ENCODE measurements around the gene NSUN4. TPM values are rescaled to one million over a fixed set of nuclear protein-coding genes. Genes with fewer than 3 reads are reported as not detected.

Gene NSUN4
- total RNA-seq, 1 donor from 2014 or later: 30.3 TPM

- Mint-ChIP-seq H3K9me3 (ENCODE audit: low read depth) (no peaks in the 10 kb centered on the region), H3K27ac (peak overlapping the region; percentile 76), H3K4me3 (ENCODE audit: low read depth) (no peak overlapping the region)
These were observed 29.6 kb downstream of the NSUN4 start for GRCh38 chr1:46370214-46370633.

GRCh38 chr1:46372431-46372830 is 31.8 kb downstream of the NSUN4 start:
- no peak for DNase-seq (ENCODE audit: low spot score, unreplicated experiment)
- H3K4me1 Mint-ChIP-seq (ENCODE audit: low read depth): peaks cover 10% of the 10 kb centered on the region
- no peaks in the 10 kb centered on the region for H3K9me3 Mint-ChIP-seq (ENCODE audit: low read depth)
- no peak overlapping the region for H3K4me3 Mint-ChIP-seq (ENCODE audit: low read depth)
- H3K27me3 Mint-ChIP-seq: no peaks in the 10 kb centered on the region
- H3K36me3 Mint-ChIP-seq (ENCODE audit: insufficient read depth): peaks cover 7% of the 10 kb centered on the region
- H3K27ac Mint-ChIP-seq: no peak overlapping the region
- no peak for TF ChIP-seq CTCF (IDR thresholded peaks at IDR 0.05; ENCODE audit: unreplicated experiment)

More at GRCh38 chr1:46370214-46370633, 29.6 kb downstream of the NSUN4 start:
- no peak for DNase-seq (ENCODE audit: low spot score, unreplicated experiment)
- Mint-ChIP-seq H3K36me3 (ENCODE audit: insufficient read depth) (peaks cover 7% of the 10 kb centered on the region), H3K27me3 (no peaks in the 10 kb centered on the region), H3K4me1 (ENCODE audit: low read depth) (peaks cover 10% of the 10 kb centered on the region)
- TF ChIP-seq CTCF (IDR thresholded peaks at IDR 0.05; ENCODE audit: unreplicated experiment): no peak

- H3K9me3 Mint-ChIP-seq (ENCODE audit: low read depth): peaks cover 6% of the 10 kb centered on the region
- no peak for TF ChIP-seq CTCF (IDR thresholded peaks at IDR 0.05; ENCODE audit: unreplicated experiment)
- H3K36me3 Mint-ChIP-seq (ENCODE audit: insufficient read depth): peaks cover 3% of the 10 kb centered on the region
- no peaks in the 10 kb centered on the region for H3K27me3 Mint-ChIP-seq
- no peak for DNase-seq (ENCODE audit: low spot score, unreplicated experiment)
- H3K4me1 Mint-ChIP-seq (ENCODE audit: low read depth): no peaks in the 10 kb centered on the region
- no peak overlapping the region for H3K27ac Mint-ChIP-seq
- H3K4me3 Mint-ChIP-seq (ENCODE audit: low read depth): no peak overlapping the region
These were observed 39.4 kb downstream of the NSUN4 start for GRCh38 chr1:46379996-46380395.

GRCh38 chr1:46380508-46380907 is 39.9 kb downstream of the NSUN4 start:
- H3K36me3 Mint-ChIP-seq (ENCODE audit: insufficient read depth): peaks cover 3% of the 10 kb centered on the region

GRCh38 chr1:46393510-46393909 is 52.9 kb downstream of the NSUN4 start:
- DNase-seq (ENCODE audit: low spot score, unreplicated experiment): no peak
- TF ChIP-seq CTCF (IDR thresholded peaks at IDR 0.05; ENCODE audit: unreplicated experiment): no peak
- Mint-ChIP-seq H3K27me3 (peaks cover 29% of the 10 kb centered on the region), H3K27ac (peak overlapping the region; percentile 84), H3K4me1 (ENCODE audit: low read depth) (peaks cover 27% of the 10 kb centered on the region), H3K36me3 (ENCODE audit: insufficient read depth) (peaks cover 3% of the 10 kb centered on the region), H3K9me3 (ENCODE audit: low read depth) (peaks cover 12% of the 10 kb centered on the region), H3K4me3 (ENCODE audit: low read depth) (peak overlapping the region; percentile 64)

More at GRCh38 chr1:46380508-46380907, 39.9 kb downstream of the NSUN4 start:
- no peaks in the 10 kb centered on the region for H3K27me3 Mint-ChIP-seq
- H3K4me3 Mint-ChIP-seq (ENCODE audit: low read depth): no peak overlapping the region
- TF ChIP-seq CTCF (IDR thresholded peaks at IDR 0.05; ENCODE audit: unreplicated experiment): no peak
- no peaks in the 10 kb centered on the region for H3K4me1 Mint-ChIP-seq (ENCODE audit: low read depth)
- no peak overlapping the region for H3K27ac Mint-ChIP-seq
- peaks cover 6% of the 10 kb centered on the region for H3K9me3 Mint-ChIP-seq (ENCODE audit: low read depth)
- DNase-seq (ENCODE audit: low spot score, unreplicated experiment): no peak

Measured in progenitor cell of endocrine pancreas (in vitro differentiated cells).